ENCODE measurements around the gene PPP1R26.
"Not testable (repeated sequence)": the region's sequence is repeated elsewhere in the genome, so short reads cannot be mapped to it uniquely, and the experiment has no call there.

Gene PPP1R26

DNA sequence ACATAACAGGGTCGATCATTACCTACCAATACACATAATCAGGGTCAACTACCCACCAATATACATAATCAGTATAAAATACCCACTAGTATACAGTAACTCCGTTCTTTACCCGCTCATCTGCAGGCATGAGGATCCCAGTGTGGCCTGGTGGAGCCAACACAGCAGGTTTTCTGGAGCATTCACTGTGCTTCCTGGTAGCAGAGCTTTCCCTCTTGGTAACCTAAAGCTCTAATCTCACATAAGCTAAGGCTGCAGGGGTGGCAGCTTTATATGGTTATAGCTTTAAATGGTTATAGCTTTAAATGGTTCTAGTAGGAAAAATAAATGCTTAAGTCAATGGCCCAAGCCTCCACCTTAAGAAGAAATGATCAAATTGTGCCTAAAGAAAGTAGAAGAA is 53.5 kb downstream of the PPP1R26 start:
- DNase-seq (ENCODE audit: low spot score), result no peak
- in situ Hi-C loops (cut with MboI; ENCODE audit: low pct_unique_long_range_greater_than_20kb, low sequenced_read_pairs, unreplicated experiment), result no loop called here
- TF ChIP-seq, protein P1, sequence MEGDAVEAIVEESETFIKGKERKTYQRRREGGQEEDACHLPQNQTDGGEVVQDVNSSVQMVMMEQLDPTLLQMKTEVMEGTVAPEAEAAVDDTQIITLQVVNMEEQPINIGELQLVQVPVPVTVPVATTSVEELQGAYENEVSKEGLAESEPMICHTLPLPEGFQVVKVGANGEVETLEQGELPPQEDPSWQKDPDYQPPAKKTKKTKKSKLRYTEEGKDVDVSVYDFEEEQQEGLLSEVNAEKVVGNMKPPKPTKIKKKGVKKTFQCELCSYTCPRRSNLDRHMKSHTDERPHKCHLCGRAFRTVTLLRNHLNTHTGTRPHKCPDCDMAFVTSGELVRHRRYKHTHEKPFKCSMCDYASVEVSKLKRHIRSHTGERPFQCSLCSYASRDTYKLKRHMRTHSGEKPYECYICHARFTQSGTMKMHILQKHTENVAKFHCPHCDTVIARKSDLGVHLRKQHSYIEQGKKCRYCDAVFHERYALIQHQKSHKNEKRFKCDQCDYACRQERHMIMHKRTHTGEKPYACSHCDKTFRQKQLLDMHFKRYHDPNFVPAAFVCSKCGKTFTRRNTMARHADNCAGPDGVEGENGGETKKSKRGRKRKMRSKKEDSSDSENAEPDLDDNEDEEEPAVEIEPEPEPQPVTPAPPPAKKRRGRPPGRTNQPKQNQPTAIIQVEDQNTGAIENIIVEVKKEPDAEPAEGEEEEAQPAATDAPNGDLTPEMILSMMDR (IDR thresholded peaks at IDR 0.05; ENCODE audit: extremely low read depth, insufficient read depth, missing control alignments), result no peak

DNA sequence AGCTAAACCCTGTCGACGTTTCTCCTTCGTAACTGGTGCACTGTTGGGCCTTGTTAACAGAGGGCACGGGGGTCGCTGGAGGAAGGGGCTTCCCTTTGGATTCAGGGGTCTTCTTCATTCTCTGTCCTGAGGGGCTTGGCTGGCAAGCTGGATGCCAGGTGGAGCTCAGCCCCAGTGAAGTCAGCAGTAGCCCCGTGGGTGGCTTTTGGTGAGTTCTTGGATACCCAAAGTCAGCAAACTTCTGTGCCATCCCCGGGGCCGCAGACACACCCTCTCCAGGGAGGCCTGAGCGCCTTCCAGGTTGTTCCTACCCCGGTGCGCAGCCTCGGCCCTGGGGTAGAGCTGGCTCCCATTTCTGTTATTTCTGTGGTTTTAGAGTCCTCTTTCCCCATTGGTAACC is 54.1 kb downstream of the PPP1R26 start:
- in situ Hi-C loops (cut with MboI; ENCODE audit: low pct_unique_long_range_greater_than_20kb, low sequenced_read_pairs, unreplicated experiment), result no loop called here
- no peak for DNase-seq (ENCODE audit: low spot score)
- TF ChIP-seq, protein P1 (IDR thresholded peaks at IDR 0.05; ENCODE audit: extremely low read depth, insufficient read depth, missing control alignments), result no peak

DNA sequence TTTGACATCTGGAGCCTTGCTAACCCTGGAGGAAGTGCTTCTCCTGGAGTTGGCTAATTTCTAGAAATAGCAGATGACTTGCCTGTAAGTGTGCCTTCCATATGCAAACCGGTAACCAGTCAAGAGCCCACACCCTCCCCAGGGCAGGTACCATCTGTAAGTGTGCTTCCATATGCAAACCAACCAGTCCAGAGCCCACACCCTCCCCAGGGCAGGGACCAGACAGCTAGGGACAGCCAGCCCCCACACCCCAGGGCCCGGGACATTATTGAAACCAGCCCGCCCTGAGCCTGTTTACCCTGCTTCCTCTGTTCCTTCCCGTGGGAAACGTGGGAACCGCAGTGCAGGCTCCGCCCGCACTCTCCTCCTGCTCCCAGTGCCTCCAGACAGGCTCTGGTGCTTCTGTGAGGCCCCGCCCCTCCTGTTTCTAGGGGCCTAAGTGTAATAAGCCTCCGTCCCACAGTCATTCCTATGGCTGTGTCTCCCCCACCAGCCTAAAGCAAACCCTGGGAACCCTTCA is 54.7 kb downstream of the PPP1R26 start:
- in situ Hi-C loops (cut with MboI; ENCODE audit: low pct_unique_long_range_greater_than_20kb, low sequenced_read_pairs, unreplicated experiment); DNase-seq (ENCODE audit: low spot score): not testable (repeated sequence)

DNA sequence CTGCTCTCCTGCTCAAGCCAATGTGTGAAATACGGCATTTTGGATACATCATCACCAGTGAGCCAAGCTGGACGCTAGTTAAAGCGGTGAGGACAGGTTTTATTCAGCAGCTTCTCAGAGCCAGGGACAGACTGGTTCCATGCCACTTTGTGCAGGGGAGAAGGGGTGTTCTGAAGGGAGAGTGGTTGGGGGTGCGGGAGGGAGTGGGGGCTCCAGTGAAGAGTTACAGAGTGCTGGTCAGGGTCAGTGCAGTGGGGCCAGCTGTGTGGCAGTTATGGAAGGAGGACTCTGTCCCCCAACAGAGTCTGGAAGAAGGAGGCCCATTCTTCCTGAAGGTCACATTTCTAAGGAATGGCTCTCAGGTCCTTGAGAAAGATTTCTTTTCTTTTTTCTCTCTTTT is 55.2 kb downstream of the PPP1R26 start:
- DNase-seq (ENCODE audit: low spot score); in situ Hi-C loops (cut with MboI; ENCODE audit: low pct_unique_long_range_greater_than_20kb, low sequenced_read_pairs, unreplicated experiment): not testable (repeated sequence)

DNA sequence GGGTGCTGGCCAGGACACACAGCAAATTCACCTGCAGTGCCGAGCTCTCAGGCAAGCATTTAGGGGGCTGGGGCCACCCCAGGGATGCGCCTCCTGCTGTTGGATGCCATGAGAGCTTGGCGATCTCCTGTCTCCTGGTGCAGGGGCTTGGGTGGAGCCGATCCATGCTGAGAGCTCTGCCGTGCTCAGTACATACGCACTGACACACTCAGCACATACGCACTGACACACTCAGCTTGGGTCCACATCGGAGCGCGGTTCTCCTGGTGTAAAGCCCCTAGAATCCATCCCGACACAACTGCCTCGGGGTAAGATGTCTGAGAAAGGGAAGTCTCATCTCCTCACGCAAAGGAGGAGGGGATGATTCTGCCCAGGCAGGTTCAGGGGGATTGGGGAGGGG is 56.0 kb downstream of the PPP1R26 start:
- in situ Hi-C loops (cut with MboI; ENCODE audit: low pct_unique_long_range_greater_than_20kb, low sequenced_read_pairs, unreplicated experiment); DNase-seq (ENCODE audit: low spot score): not testable (repeated sequence)

DNA sequence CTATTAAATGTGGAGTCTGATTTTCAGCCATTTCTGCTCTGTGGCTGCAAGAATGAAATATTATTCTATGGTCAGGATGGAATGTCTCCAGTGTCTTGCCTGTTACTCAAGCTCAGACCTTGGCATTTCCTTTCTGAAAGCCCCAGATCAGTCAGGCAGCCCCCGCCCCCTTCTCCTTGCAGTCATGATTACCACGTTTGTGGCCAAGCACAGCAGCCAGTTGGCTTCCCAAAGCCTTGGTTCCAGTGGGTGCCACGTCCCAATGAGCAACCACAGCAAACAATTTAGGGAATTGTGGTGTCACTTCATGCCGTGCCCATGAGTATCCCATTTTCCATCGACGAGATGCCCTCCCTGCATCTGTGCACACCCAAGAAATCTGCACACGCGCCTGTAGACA is 56.6 kb downstream of the PPP1R26 start:
- DNase-seq (ENCODE audit: low spot score), result no peak
- TF ChIP-seq, protein P1 (IDR thresholded peaks at IDR 0.05; ENCODE audit: extremely low read depth, insufficient read depth, missing control alignments), result no peak
- in situ Hi-C loops (cut with MboI; ENCODE audit: low pct_unique_long_range_greater_than_20kb, low sequenced_read_pairs, unreplicated experiment), result no loop called here

All from GM13977 (cell line).